Neuronal stem cell (in vitro differentiated cells): ENCODE measurements around the gene GALNT14.

Experiments
- DNase-seq: peaks from one replicate; pipeline ENCODE4 v3.0.0-alpha.2; 2013; ENCODE audit warnings: low spot score
- H2AFZ ChIP-seq: one replicate; pipeline ENCODE4 v1.6.1; 2013; ENCODE audit warnings: mild to moderate bottlenecking, low read length, inconsistent platforms
- H2AK5ac ChIP-seq: 2 replicates; pipeline ENCODE4 v1.6.1; 2013; ENCODE audit warnings: low read depth, mild to moderate bottlenecking, inconsistent platforms, low read length, moderate library complexity, mixed read lengths
- H2BK120ac ChIP-seq: 2 replicates; pipeline ENCODE4 v1.6.1; 2013; ENCODE audit warnings: low read depth, mild to moderate bottlenecking, inconsistent platforms, low read length, moderate library complexity, mixed read lengths
- H2BK12ac ChIP-seq: one replicate; pipeline ENCODE4 v1.6.1; 2013; ENCODE audit warnings: low read length, inconsistent platforms
- H2BK15ac ChIP-seq: 2 replicates; pipeline ENCODE4 v1.6.1; 2013; ENCODE audit warnings: mild to moderate bottlenecking, low read length, inconsistent platforms, mixed read lengths
- H2BK5ac ChIP-seq: one replicate; pipeline ENCODE4 v1.6.1; 2013; ENCODE audit warnings: inconsistent platforms, mild to moderate bottlenecking, low read length, moderate library complexity
- H3K14ac ChIP-seq: one replicate; pipeline ENCODE4 v1.6.1; 2013; ENCODE audit warnings: low read length, inconsistent platforms
- H3K18ac ChIP-seq: 2 replicates; pipeline ENCODE4 v1.6.1; 2013; ENCODE audit warnings: low read length, inconsistent platforms
- H3K23ac ChIP-seq: 2 replicates; pipeline ENCODE4 v1.6.1; 2013; ENCODE audit warnings: low read depth, mild to moderate bottlenecking, mixed read lengths, low read length, inconsistent platforms; ENCODE audit not compliant: poor library complexity
- H3K27ac ChIP-seq: replicated peaks from 3 replicates; pipeline ENCODE4 v1.5.1; 2013; ENCODE audit warnings: low read length, inconsistent platforms
- H3K27me3 ChIP-seq, 3 experiments: 2 replicates each; pipeline ENCODE4 v1.6.1; 2013; ENCODE audit warnings: low read length in 3 of 3, mild to moderate bottlenecking in 2 of 3, inconsistent platforms in 1 of 3, low read depth in 1 of 3, mixed read lengths in 1 of 3, moderate library complexity in 1 of 3; ENCODE audit not compliant: control insufficient read depth in 3 of 3, insufficient read depth in 3 of 3
- H3K36me3 ChIP-seq, 2 donors: replicated peaks in 1 of 2; 2 replicates each; pipeline ENCODE4 v1.6.1; 2013; ENCODE audit warnings: low read length in 2 of 2; ENCODE audit not compliant: control insufficient read depth in 2 of 2, insufficient read depth in 2 of 2
- H3K4ac ChIP-seq: 2 replicates; pipeline ENCODE4 v1.6.1; 2013; ENCODE audit warnings: inconsistent platforms, mild to moderate bottlenecking, low read length, moderate library complexity
- H3K4me1 ChIP-seq, 2 donors: 1 replicate in 1 of 2; 2 replicates in 1 of 2; pipeline ENCODE4 v1.6.1; 2013; ENCODE audit warnings: low read length in 2 of 2, low read depth in 1 of 2; ENCODE audit not compliant: control insufficient read depth in 2 of 2, insufficient read depth in 1 of 2
- H3K4me2 ChIP-seq: one replicate; pipeline ENCODE4 v1.6.1; 2013; ENCODE audit warnings: mild to moderate bottlenecking, low read length, inconsistent platforms; ENCODE audit not compliant: insufficient read depth, poor library complexity, severe bottlenecking
- H3K4me3 ChIP-seq, 2 donors: 2 replicates each; pipeline ENCODE4 v1.5.1; 2013; ENCODE audit warnings: low read length in 2 of 2, mild to moderate bottlenecking in 2 of 2, inconsistent platforms in 1 of 2, moderate library complexity in 1 of 2
- H3K79me1 ChIP-seq: one replicate; pipeline ENCODE4 v1.6.1; 2013; ENCODE audit warnings: low read depth, mild to moderate bottlenecking, inconsistent platforms, low read length, moderate library complexity
- H3K9ac ChIP-seq: one replicate; pipeline ENCODE4 v1.6.1; 2013; ENCODE audit warnings: mild to moderate bottlenecking, low read depth, low read length, inconsistent platforms; ENCODE audit not compliant: poor library complexity
- H3K9me3 ChIP-seq, 2 donors: replicated peaks in 1 of 2; 2 replicates each; pipeline versions ENCODE3 to v1.6.1; 2013; ENCODE audit warnings: low read length in 2 of 2, mild to moderate bottlenecking in 2 of 2, inconsistent platforms in 1 of 2, low read depth in 1 of 2, mixed read lengths in 1 of 2, moderate library complexity in 1 of 2; ENCODE audit not compliant: control insufficient read depth in 2 of 2, insufficient read depth in 1 of 2
- H4K8ac ChIP-seq: one replicate; pipeline ENCODE4 v1.6.1; 2013; ENCODE audit warnings: low read depth, mild to moderate bottlenecking, inconsistent platforms, low read length, moderate library complexity
- H4K91ac ChIP-seq: one replicate; pipeline ENCODE4 v1.6.1; 2013; ENCODE audit warnings: low read length, low read depth, mild to moderate bottlenecking, inconsistent platforms; ENCODE audit not compliant: poor library complexity
- WGBS, 2 donors: extraction: QIAGEN DNeasy Blood & Tissue Kit; methylation state at CpG; one replicate each; pipeline ENCODE4 v1.1.7; 2013; ENCODE audit warnings: missing lambda C conversion rate in 2 of 2, mixed read lengths in 1 of 2; ENCODE audit not compliant: insufficient read length in 2 of 2, insufficient replicate concordance in 1 of 2; ENCODE audit errors: extremely low coverage in 2 of 2; 5-methylcytosine and 5-hydroxymethylcytosine counted together

The GALNT14 gene

GRCh38 chr2:31071741-31072140 is 66.5 kb downstream of the GALNT14 start:
- Histone ChIP-seq H2AK5ac (no peak overlapping the region), H4K8ac (no peak overlapping the region), H2BK15ac (no peak overlapping the region), H3K36me3 (no peaks in the 10 kb centered on the region), H3K27me3 (no peaks in the 10 kb centered on the region), H3K4ac (no peak overlapping the region), H3K14ac (no peak overlapping the region), H2BK12ac (no peak overlapping the region), H3K4me1 (peaks cover 0 to 2% of the 10 kb centered on the region in 2 donors), H4K91ac (no peak overlapping the region), H3K4me3 (no peak overlapping the region), H2BK5ac (no peak overlapping the region), H2BK120ac (no peak overlapping the region), H3K23ac (peak overlapping the region; percentile 4), H3K9me3 (peaks cover 0 to 2% of the 10 kb centered on the region in 2 donors), H3K79me1 (no peaks in the 10 kb centered on the region), H3K27ac (no peak overlapping the region), H3K9ac (no peak overlapping the region), H3K4me2 (no peak overlapping the region), H2AFZ (no peak overlapping the region), H3K18ac (no peak overlapping the region)
- no peak for DNase-seq
- no CpG with 5 or more reads among the region's 6 CpGs for WGBS, 2 donors

DNA sequence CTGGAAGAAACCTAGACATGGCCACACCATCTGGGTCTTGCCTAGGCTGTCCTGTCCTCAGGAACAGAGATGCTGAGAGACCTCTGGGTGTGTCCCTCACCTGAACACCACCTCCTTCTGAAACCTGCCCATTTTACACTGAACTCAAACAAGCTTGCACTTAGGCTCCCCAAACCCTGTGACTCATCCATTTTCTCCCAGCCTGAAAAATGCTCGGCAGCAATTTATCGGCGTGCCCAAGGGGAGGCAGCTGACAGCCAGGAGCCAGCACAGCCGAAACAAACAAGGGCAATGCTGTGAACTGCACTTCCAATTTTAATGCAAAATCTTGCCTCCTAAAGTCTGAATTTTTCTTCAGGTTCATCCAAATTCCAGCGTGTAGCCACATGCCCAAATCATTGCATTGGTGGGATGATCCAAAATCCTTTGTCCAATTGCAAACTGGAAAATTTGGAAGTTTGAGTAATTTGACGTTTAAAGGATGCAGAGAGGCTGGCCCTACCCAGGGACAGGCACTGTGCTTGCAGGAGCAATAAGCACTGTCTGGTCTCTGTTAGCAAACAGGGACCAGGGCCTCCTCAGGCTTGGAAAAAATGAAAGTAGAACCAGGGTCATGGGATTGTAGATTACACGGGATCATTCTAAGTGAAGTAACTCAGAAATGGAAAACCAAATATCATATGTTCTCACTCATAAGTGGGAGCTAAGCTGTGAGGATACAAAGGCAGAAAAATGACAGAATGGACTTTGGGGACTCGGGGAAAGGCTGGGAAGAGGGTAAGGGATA is 67.7 kb downstream of the GALNT14 start:
- Histone ChIP-seq H3K4me2 (no peak overlapping the region), H3K4me1 (peaks cover 0 to 2% of the 10 kb centered on the region in 2 donors), H3K9me3 (no peaks in the 10 kb centered on the region), H2AFZ (no peak overlapping the region), H3K14ac (no peak overlapping the region), H2BK5ac (no peak overlapping the region), H3K27me3 (no peaks in the 10 kb centered on the region), H3K79me1 (no peaks in the 10 kb centered on the region), H2BK15ac (no peak overlapping the region), H4K91ac (no peak overlapping the region), H3K9ac (no peak overlapping the region), H3K18ac (no peak overlapping the region), H2AK5ac (no peak overlapping the region), H2BK120ac (no peak overlapping the region), H3K36me3 (no peaks in the 10 kb centered on the region), H4K8ac (no peak overlapping the region), H2BK12ac (no peak overlapping the region), H3K4ac (no peak overlapping the region), H3K4me3 (no peak overlapping the region), H3K23ac (no peak overlapping the region), H3K27ac (no peak overlapping the region)
- no peak for DNase-seq
- WGBS, 2 donors: no CpG with 5 or more reads among the region's 8 CpGs

DNA sequence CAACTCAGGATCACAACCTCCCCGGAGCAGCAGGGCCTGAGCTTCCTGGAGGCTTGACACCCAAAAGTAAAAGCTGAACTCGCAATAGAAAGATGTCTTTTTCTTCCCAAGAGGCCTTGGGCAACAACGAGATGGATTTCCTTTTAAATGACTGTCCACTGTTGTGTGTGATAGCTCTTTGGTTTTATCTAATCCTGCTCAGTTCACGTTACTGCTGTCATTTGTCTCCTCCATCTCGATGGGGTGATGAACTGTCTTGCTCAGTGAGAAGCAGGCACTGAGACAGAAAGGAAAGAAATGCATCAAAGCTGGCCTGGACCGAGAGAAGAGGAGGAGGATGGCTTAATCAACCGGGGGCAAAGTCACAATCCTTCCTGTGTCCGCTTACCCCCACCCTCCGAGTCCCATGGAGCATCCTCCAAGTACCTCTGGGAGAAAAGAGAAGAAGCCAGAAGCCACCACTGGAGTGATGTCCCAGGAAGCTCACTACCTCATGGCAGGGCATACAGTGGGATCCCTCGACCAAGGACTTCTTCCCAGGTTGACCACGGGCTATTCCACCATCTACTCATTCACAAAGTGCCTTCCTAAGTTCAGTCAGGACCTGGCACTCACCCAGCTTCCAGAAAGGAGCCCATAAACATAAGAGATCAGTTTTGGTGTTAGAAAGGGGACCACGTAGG is 68.5 kb downstream of the GALNT14 start:
- Histone ChIP-seq H2AFZ (no peak overlapping the region), H4K8ac (no peak overlapping the region), H3K18ac (no peak overlapping the region), H3K14ac (no peak overlapping the region), H3K36me3 (no peaks in the 10 kb centered on the region), H2BK120ac (no peak overlapping the region), H3K27ac (no peak overlapping the region), H2BK5ac (no peak overlapping the region), H3K9me3 (no peaks in the 10 kb centered on the region), H2BK15ac (no peak overlapping the region), H2BK12ac (no peak overlapping the region), H3K9ac (no peak overlapping the region), H2AK5ac (no peak overlapping the region), H3K23ac (no peak overlapping the region), H3K4me3 (no peak overlapping the region), H3K79me1 (no peaks in the 10 kb centered on the region), H3K4me2 (no peak overlapping the region), H3K4ac (no peak overlapping the region), H3K27me3 (no peaks in the 10 kb centered on the region), H3K4me1 (no peaks in the 10 kb centered on the region), H4K91ac (no peak overlapping the region)
- DNase-seq: no peak
- no CpG with 5 or more reads among the region's 12 CpGs for WGBS, 2 donors

GRCh38 chr2:31067259-31067658 is 71.0 kb downstream of the GALNT14 start:
- Histone ChIP-seq H3K36me3 (no peaks in the 10 kb centered on the region), H3K4ac (no peak overlapping the region), H3K79me1 (no peaks in the 10 kb centered on the region), H3K18ac (no peak overlapping the region), H2BK15ac (no peak overlapping the region), H3K4me3 (no peak overlapping the region), H4K8ac (no peak overlapping the region), H3K23ac (no peak overlapping the region), H3K9ac (no peak overlapping the region), H3K27ac (no peak overlapping the region), H3K4me1 (no peaks in the 10 kb centered on the region), H3K9me3 (no peaks in the 10 kb centered on the region), H2AFZ (no peak overlapping the region), H4K91ac (no peak overlapping the region), H3K14ac (no peak overlapping the region), H2AK5ac (no peak overlapping the region), H2BK120ac (no peak overlapping the region), H2BK5ac (no peak overlapping the region), H3K27me3 (no peaks in the 10 kb centered on the region), H2BK12ac (no peak overlapping the region), H3K4me2 (no peak overlapping the region)
- WGBS, 2 donors: no CpG with 5 or more reads among the region's 8 CpGs
- DNase-seq: no peak
